B cell (primary cell): ENCODE data around the gene GUCY1A1. TPM values are rescaled to one million over a fixed set of nuclear protein-coding genes. Genes with fewer than 3 reads are reported as not detected.

Source experiments
- ATAC-seq: fragments of 200-7000 bp; cut with Tn5 transposase; one replicate; pipeline ENCODE4 v1.10.0; 2021; ENCODE audit warnings: low read depth, mild to moderate bottlenecking, moderate number of reproducible peaks, moderate library complexity
- CTCF ChIA-PET: fragments of 350-600 bp; sonication (Branson Sonifier 250); formaldehyde crosslinking; loops from one replicate; lab custom pipeline; 2021; ENCODE audit warnings: antibody characterized with exemption, inconsistent platforms; lab: Charles Lee
- POLR2A ChIA-PET: fragments of 350-600 bp; sonication (Branson Sonifier 250); formaldehyde crosslinking; loops from one replicate; lab custom pipeline; 2021; ENCODE audit warnings: antibody characterized with exemption; lab: Charles Lee
- DNase-seq: peaks from one replicate; pipeline ENCODE4 v3.0.0; 2013
- H2AFZ ChIP-seq: 2 replicates; pipeline ENCODE4 v1.6.1; 2012; ENCODE audit warnings: mild to moderate bottlenecking, low read depth, low read length; ENCODE audit not compliant: insufficient read depth, poor library complexity, severe bottlenecking
- H3K27ac ChIP-seq, 2 donors: 1 replicate in 1 of 2; 2 replicates in 1 of 2; pipeline ENCODE4 v1.5.1; 2012 to 2013; ENCODE audit warnings: low read length in 2 of 2, mild to moderate bottlenecking in 2 of 2, moderate library complexity in 1 of 2
- H3K27me3 ChIP-seq, 4 experiments: fragments of 200-600 bp in 1 of 4; sonication (generic) in 1 of 4; replicated peaks in 1 of 4; 1 replicate in 2 of 4; 2 replicates in 2 of 4; pipeline versions ENCODE4 v1.6.1 to v1.7.0; 2013 to 2016; ENCODE audit warnings: low read length in 3 of 4, mild to moderate bottlenecking in 2 of 4, mixed read lengths in 1 of 4, moderate library complexity in 1 of 4; ENCODE audit not compliant: insufficient read depth in 4 of 4, control insufficient read depth in 3 of 4; ENCODE audit errors: control extremely low read depth in 1 of 4
- H3K36me3 ChIP-seq, 2 experiments: replicated peaks in 1 of 2; 1 replicate in 1 of 2; 2 replicates in 1 of 2; pipeline versions ENCODE4 v1.6.1 to v1.7.1; 2013; ENCODE audit warnings: low read length in 1 of 2; ENCODE audit not compliant: insufficient read depth in 2 of 2, control insufficient read depth in 1 of 2; ENCODE audit errors: control extremely low read depth in 1 of 2, extremely low read depth in 1 of 2
- H3K4me1 ChIP-seq, 2 donors: fragments of 200-600 bp in 1 of 2; sonication (generic) in 1 of 2; 1 replicate in 1 of 2; 2 replicates in 1 of 2; pipeline versions ENCODE4 v1.5.1 to v1.6.1; 2013 to 2017; ENCODE audit warnings: low read length in 2 of 2; ENCODE audit not compliant: control insufficient read depth in 2 of 2, insufficient read depth in 2 of 2
- H3K4me2 ChIP-seq: replicated peaks from 2 replicates; pipeline ENCODE3; 2012; ENCODE audit warnings: mild to moderate bottlenecking, low read depth, low read length; ENCODE audit not compliant: poor library complexity, severe bottlenecking
- H3K4me3 ChIP-seq, 5 experiments: fragments of 200-600 bp in 1 of 5; sonication (generic) in 1 of 5; 1 replicate in 3 of 5; 2 replicates in 2 of 5; pipeline versions ENCODE4 v1.5.1 to v1.7.0; 2011 to 2016; ENCODE audit warnings: low read length in 4 of 5, mild to moderate bottlenecking in 4 of 5, low read depth in 2 of 5, control low read depth in 1 of 5, moderate library complexity in 1 of 5; ENCODE audit not compliant: insufficient read depth in 1 of 5; ENCODE audit errors: control extremely low read depth in 1 of 5, extremely low read depth in 1 of 5
- H3K79me2 ChIP-seq: fragments of 200-600 bp; sonication (generic); one replicate; pipeline ENCODE4 v1.6.0; 2016; ENCODE audit warnings: low read length; ENCODE audit not compliant: control insufficient read depth, insufficient read depth
- H3K9ac ChIP-seq: fragments of 200-600 bp; sonication (generic); 2 replicates; pipeline ENCODE4 v1.6.1; 2017; ENCODE audit warnings: mild to moderate bottlenecking, low read length, moderate library complexity
- H3K9me3 ChIP-seq, 3 donors: one replicate each; pipeline versions ENCODE4 v1.6.1 to v1.7.1; 2013; ENCODE audit warnings: low read length in 2 of 3; ENCODE audit not compliant: control insufficient read depth in 2 of 3, insufficient read depth in 1 of 3; ENCODE audit errors: control extremely low read depth in 1 of 3
- H4K20me1 ChIP-seq: 2 replicates; pipeline ENCODE4 v1.6.0; 2012; ENCODE audit warnings: mild to moderate bottlenecking, low read length; ENCODE audit not compliant: insufficient read depth, control insufficient read depth, poor library complexity, severe bottlenecking
- H3K27ac Mint-ChIP-seq: one replicate; pipeline ENCODE4 v1.8.0; 2021; ENCODE audit warnings: mixed read lengths
- H3K27me3 Mint-ChIP-seq: one replicate; pipeline ENCODE4 v1.8.0; 2021; ENCODE audit warnings: mixed read lengths
- H3K4me1 Mint-ChIP-seq: one replicate; pipeline ENCODE4 v1.8.0; 2021; ENCODE audit warnings: mixed read lengths
- H3K4me3 Mint-ChIP-seq: one replicate; pipeline ENCODE4 v1.8.0; 2021; ENCODE audit warnings: mixed read lengths
- H3K9me3 Mint-ChIP-seq: one replicate; pipeline ENCODE4 v1.8.0; 2022; ENCODE audit warnings: mixed read lengths; ENCODE audit not compliant: insufficient read depth
- CTCF ChIP-seq: fragments of 200-600 bp; IDR thresholded peaks from one replicate; pipeline ENCODE4 v1.8.0; 2022; ENCODE audit warnings: antibody characterized with exemption, mild to moderate bottlenecking
- EZH2 ChIP-seq: IDR thresholded peaks from 2 replicates; pipeline ENCODE4 v1.6.1; 2012; ENCODE audit warnings: borderline replicate concordance, low read depth, mild to moderate bottlenecking, moderate library complexity, low read length; ENCODE audit not compliant: insufficient read depth, poor library complexity, severe bottlenecking
- WGBS: methylation state at CpG from one replicate; pipeline ENCODE4 v1.1.5; 2013; ENCODE audit warnings: missing lambda C conversion rate; ENCODE audit not compliant: insufficient coverage; 5-methylcytosine and 5-hydroxymethylcytosine counted together
- intact Hi-C: fragments of 100-400 bp; cut with micrococcal nuclease; formaldehyde crosslinking; loops from one replicate; pipeline ENCODE4 v1.10.0; 2022
- polyA plus RNA-seq: library from polyadenylated mRNA; depleted of rRNA; stranded (reverse); fragments of >200 nt; gene quantifications from 2 replicates; pipeline ENCODE4 v1.2.3, GENCODE V29; 2012
- total RNA-seq, 2 donors: library from RNA; stranded (reverse); fragments of 120-200 nt in 1 of 2; gene quantifications; 1 replicate in 1 of 2; 2 replicates in 1 of 2; pipeline versions ENCODE4 v1.2.3 to v1.2.4, GENCODE V29; 2013 to 2022

The GUCY1A1 gene
- total and polyA plus RNA-seq, 2 donors (not counting 1 experiment from before 2014, with no cell fraction given): 0.12 to 0.25 TPM

- no peaks in the 10 kb centered on the region for H4K20me1 ChIP-seq
- ATAC-seq (no peak), DNase-seq (no peak)
- H3K4me2 ChIP-seq: no peak overlapping the region
- H3K27ac ChIP-seq: no peak overlapping the region
- 95% methylated on average over 6 of the region's 8 CpGs for WGBS
- Mint-ChIP-seq H3K4me1 (no peaks in the 10 kb centered on the region), H3K4me3 (no peak overlapping the region), H3K27me3 (no peaks in the 10 kb centered on the region), H3K9me3 (no peaks in the 10 kb centered on the region), H3K27ac (no peak overlapping the region)
- TF ChIP-seq EZH2 (no peak), CTCF (no peak)
- H3K4me3 ChIP-seq: no peak overlapping the region
- H3K4me1 ChIP-seq: no peaks in the 10 kb centered on the region
- no peak overlapping the region for H3K9ac ChIP-seq
- CTCF ChIA-PET: no interaction called here
- no peaks in the 10 kb centered on the region for H3K79me2 ChIP-seq
- POLR2A ChIA-PET: no interaction called here
- H3K36me3 ChIP-seq: no peaks in the 10 kb centered on the region
- intact Hi-C loops: no loop called here
- no peaks in the 10 kb centered on the region for H3K27me3 ChIP-seq
- H2AFZ ChIP-seq: no peak overlapping the region
- H3K9me3 ChIP-seq: no peaks in the 10 kb centered on the region
Observed at GRCh38 chr4:155618183-155618838, 48.3 kb upstream of the GUCY1A1 start.

- Histone ChIP-seq H4K20me1 (no peaks in the 10 kb centered on the region), H3K27me3 (no peaks in the 10 kb centered on the region), H3K9me3 (no peaks in the 10 kb centered on the region), H3K4me2 (no peak overlapping the region), H3K79me2 (no peaks in the 10 kb centered on the region), H3K4me3 (no peak overlapping the region), H3K36me3 (no peaks in the 10 kb centered on the region), H3K4me1 (no peaks in the 10 kb centered on the region), H3K9ac (no peak overlapping the region), H3K27ac (no peak overlapping the region), H2AFZ (no peak overlapping the region)
- no peak for TF ChIP-seq EZH2
- TF ChIP-seq CTCF: no peak
- intact Hi-C loops: no loop called here
- Mint-ChIP-seq H3K27me3 (no peaks in the 10 kb centered on the region), H3K4me1 (no peaks in the 10 kb centered on the region), H3K9me3 (no peaks in the 10 kb centered on the region), H3K27ac (no peak overlapping the region), H3K4me3 (no peak overlapping the region)
- POLR2A ChIA-PET: no interaction called here
- ATAC-seq: no peak
- no peak for DNase-seq
- CTCF ChIA-PET: no interaction called here
Observed at GRCh38 chr4:155620637-155621036, 46.0 kb upstream of the GUCY1A1 start.
